A549 (cell line): Measurements from ENCODE around the gene TENM3. TPM values are rescaled to one million over a fixed set of nuclear protein-coding genes. Genes with fewer than 3 reads are reported as not detected.

Source experiments
- ATAC-seq, 2 experiments: fragments of 200-7000 bp in 1 of 2; fragments of >200 bp in 1 of 2; cut with Nextera tagmentation in 1 of 2; cut with Tn5 transposase in 1 of 2; 3 replicates each; pipeline versions ENCODE4 v1.8.0 to v1.9.1; 2018 to 2020; ENCODE audit warnings: mild to moderate bottlenecking in 1 of 2, moderate library complexity in 1 of 2
- CTCF ChIA-PET: fragments of 300-600 bp; sonication (Branson Sonifier 250); formaldehyde crosslinking; extraction: SDS; loops from one replicate; lab custom pipeline; 2021; ENCODE audit warnings: antibody characterized with exemption, inconsistent platforms; lab: Yijun Ruan, JAX
- POLR2A ChIA-PET: fragments of 350-600 bp; formaldehyde crosslinking; extraction: SDS; loops from one replicate; lab custom pipeline; 2021; ENCODE audit warnings: antibody characterized with exemption, inconsistent platforms; lab: Yijun Ruan, JAX
- DNase-seq, 2 experiments: peaks; one replicate each; pipeline versions ENCODE4 v3.0.0 to v3.0.0-alpha.2; 2011 to 2016; ENCODE audit warnings: low read depth in 1 of 2, low spot score in 1 of 2
- FAIRE-seq: peaks from 2 replicates; lab custom pipeline; 2011; peaks lifted over from hg19 to GRCh38; lab: Jason Lieb, UNC
- H3K27ac ChIP-seq, 2 experiments: fragments of >200 bp; sonication (Bioruptor Twin); formaldehyde crosslinking; 3 replicates each; pipeline ENCODE4 v1.5.1; 2016 to 2017
- H3K4me1 ChIP-seq: fragments of >200 bp; sonication (Bioruptor Twin); formaldehyde crosslinking; 3 replicates; pipeline ENCODE4 v1.6.1; 2016
- H3K4me2 ChIP-seq: fragments of >200 bp; sonication (Bioruptor Twin); formaldehyde crosslinking; 3 replicates; pipeline ENCODE4 v1.6.1; 2016
- H3K4me3 ChIP-seq: fragments of >200 bp; sonication (Bioruptor Twin); formaldehyde crosslinking; 3 replicates; pipeline ENCODE4 v1.5.1; 2016
- H3K9me3 ChIP-seq: fragments of >200 bp; sonication (Bioruptor Twin); formaldehyde crosslinking; 3 replicates; pipeline ENCODE4 v1.6.1; 2016
- BHLHE40 ChIP-seq: IDR thresholded peaks from 2 replicates; pipeline ENCODE4 v1.6.1; 2012; ENCODE audit warnings: low read depth, low read length, inconsistent platforms
- CBX2 ChIP-seq: fragments of 200-600 bp; sonication (generic); IDR thresholded peaks from 2 replicates; pipeline ENCODE4 v1.6.1; 2016; ENCODE audit warnings: low read depth, mild to moderate bottlenecking, borderline replicate concordance
- CHD2 ChIP-seq: fragments of 150-350 bp; IDR thresholded peaks from 2 replicates; pipeline ENCODE4 v1.6.1; 2014; ENCODE audit warnings: low read length; ENCODE audit not compliant: partially characterized antibody
- FOSB ChIP-seq: fragments of 250-450 bp; sonication (Bioruptor Pico); IDR thresholded peaks from 2 replicates; pipeline ENCODE4 v1.5.0; 2020; ENCODE audit warnings: mild to moderate bottlenecking, moderate library complexity
- HOXB13 ChIP-seq: fragments of 250-450 bp; sonication (Bioruptor Pico); IDR thresholded peaks from 2 replicates; pipeline ENCODE4 v1.5.0; 2020; ENCODE audit warnings: low read depth, mild to moderate bottlenecking, moderate library complexity
- KDM1A ChIP-seq: fragments of 200-600 bp; sonication (generic); IDR thresholded peaks from 2 replicates; pipeline ENCODE4 v1.6.1; 2016; ENCODE audit warnings: low read depth, mild to moderate bottlenecking
- MAFK ChIP-seq: fragments of 450-650 bp; IDR thresholded peaks from 2 replicates; pipeline ENCODE4 v1.6.1; 2014; ENCODE audit not compliant: partially characterized antibody
- MAZ ChIP-seq: fragments of 150-350 bp; IDR thresholded peaks from 2 replicates; pipeline ENCODE4 v1.6.1; 2014; ENCODE audit warnings: antibody characterized with exemption, low read depth, low read length, borderline replicate concordance
- MYC ChIP-seq: IDR thresholded peaks from 2 replicates; pipeline ENCODE4 v1.6.1; 2012; ENCODE audit warnings: mild to moderate bottlenecking, inconsistent platforms, low read length, improper control_type of control experiment, borderline replicate concordance
- NFE2L2 ChIP-seq: fragments of 150-350 bp; conservative IDR thresholded peaks from 2 replicates; pipeline ENCODE4 v1.6.1; 2014; ENCODE audit warnings: low read length
- POLR2AphosphoS2 ChIP-seq: conservative IDR thresholded peaks from 2 replicates; pipeline ENCODE4 v1.6.1; 2012; ENCODE audit warnings: low read length, improper control_type of control experiment, inconsistent platforms
- RARB ChIP-seq: fragments of 250-450 bp; sonication (Bioruptor Pico); IDR thresholded peaks from 2 replicates; pipeline ENCODE4 v1.8.0; 2021; ENCODE audit warnings: mild to moderate bottlenecking, moderate library complexity
- ZC3H11A ChIP-seq: fragments of 450-650 bp; IDR thresholded peaks from 2 replicates; pipeline ENCODE4 v1.6.1; 2014; ENCODE audit warnings: antibody characterized with exemption, mild to moderate bottlenecking
- ZFP36 ChIP-seq: fragments of 450-650 bp; IDR thresholded peaks from 2 replicates; pipeline ENCODE4 v1.6.1; 2014; ENCODE audit warnings: borderline replicate concordance; ENCODE audit not compliant: partially characterized antibody
- ZSCAN20 ChIP-seq: fragments of 250-450 bp; sonication (Bioruptor Pico); IDR thresholded peaks from 2 replicates; pipeline ENCODE4 v1.8.0; 2022; ENCODE audit warnings: mild to moderate bottlenecking, moderate library complexity
- WGBS: methylation state at CpG from one replicate; pipeline ENCODE4 v1.1.6; 2017; ENCODE audit errors: missing lambda C conversion rate; 5-methylcytosine and 5-hydroxymethylcytosine counted together
- polyA plus RNA-seq, 4 experiments: library from polyadenylated mRNA; depleted of rRNA in 3 of 4; stranded (reverse); fragments of >200 nt; fragmentation: RNase III in 1 of 4; extraction: RNeasy Plus Mini Kit Qiagen cat#74134 plus additional on column Dnase treatment in 1 of 4; gene quantifications; 2 replicates in 3 of 4; 3 replicates in 1 of 4; pipeline ENCODE4 v1.2.3, GENCODE V29; 2011 to 2017
- TF ChIP-seq, protein P1 (sequence below): fragments of >200 bp; sonication (Bioruptor Twin); formaldehyde crosslinking; IDR thresholded peaks from 3 replicates; pipeline ENCODE4 v1.5.1; 2016
- TF ChIP-seq, protein P2 (sequence below): fragments of 250-450 bp; sonication (Bioruptor Pico); IDR thresholded peaks from 2 replicates; pipeline ENCODE4 v1.5.0; 2020; ENCODE audit warnings: low read depth, mild to moderate bottlenecking, moderate library complexity
- TF ChIP-seq, protein P3 (sequence below): fragments of >200 bp; sonication (Bioruptor Twin); formaldehyde crosslinking; IDR thresholded peaks from 2 replicates; pipeline ENCODE4 v1.6.1; 2016
- TF ChIP-seq, protein P4 (sequence below): fragments of 200-600 bp; sonication (generic); IDR thresholded peaks from 2 replicates; pipeline ENCODE4 v1.6.1; 2016; ENCODE audit warnings: antibody characterized with exemption, mild to moderate bottlenecking, moderate library complexity
- TF ChIP-seq, protein P5 (sequence below): fragments of 450-650 bp; IDR thresholded peaks from 2 replicates; pipeline ENCODE4 v1.6.1; 2014; ENCODE audit warnings: antibody characterized with exemption

Gene TENM3
- polyA plus RNA-seq, 2 of the 4 experiments (the other 2 are of a cell fraction) = 2.4 to 7.3 TPM

DNA sequence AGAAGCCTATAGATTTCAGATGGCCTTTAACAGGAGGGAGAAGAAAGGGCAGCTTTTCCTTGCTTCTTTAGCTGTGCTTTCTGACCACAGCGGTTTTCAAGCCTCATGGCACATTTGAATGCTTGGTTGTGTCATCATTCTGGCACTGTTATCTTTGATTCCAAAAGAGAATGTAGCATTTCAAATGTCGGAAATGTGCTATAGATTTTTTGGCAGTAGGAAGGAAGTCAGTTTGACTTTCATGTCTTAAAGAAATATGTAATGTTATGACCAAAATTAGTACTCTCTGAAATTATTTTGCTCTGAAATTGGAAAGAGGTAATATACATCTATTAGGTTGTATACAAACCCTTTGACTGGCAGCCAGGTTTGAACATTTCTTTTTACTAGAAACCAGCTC, 171.9 kb downstream of the TENM3 start:
- WGBS = 17% methylated on average over 2 of the region's 2 CpGs
- Histone ChIP-seq H3K4me2 (no peak overlapping the region), H3K4me3 (no peak overlapping the region), H3K9me3 (no peaks in the 10 kb centered on the region), H3K4me1 (no peaks in the 10 kb centered on the region), H3K27ac (no peak overlapping the region)
- no peak for FAIRE-seq
- ChIA-PET CTCF (interaction anchor here (0.7 kb wide), 1 partner anchor 13 kb away, joined by 3 read pairs; no protein-coding TSS in a partner anchor), POLR2A (no interaction called here)
- TF ChIP-seq CBX2 = no peak
- TF ChIP-seq, protein P1, sequence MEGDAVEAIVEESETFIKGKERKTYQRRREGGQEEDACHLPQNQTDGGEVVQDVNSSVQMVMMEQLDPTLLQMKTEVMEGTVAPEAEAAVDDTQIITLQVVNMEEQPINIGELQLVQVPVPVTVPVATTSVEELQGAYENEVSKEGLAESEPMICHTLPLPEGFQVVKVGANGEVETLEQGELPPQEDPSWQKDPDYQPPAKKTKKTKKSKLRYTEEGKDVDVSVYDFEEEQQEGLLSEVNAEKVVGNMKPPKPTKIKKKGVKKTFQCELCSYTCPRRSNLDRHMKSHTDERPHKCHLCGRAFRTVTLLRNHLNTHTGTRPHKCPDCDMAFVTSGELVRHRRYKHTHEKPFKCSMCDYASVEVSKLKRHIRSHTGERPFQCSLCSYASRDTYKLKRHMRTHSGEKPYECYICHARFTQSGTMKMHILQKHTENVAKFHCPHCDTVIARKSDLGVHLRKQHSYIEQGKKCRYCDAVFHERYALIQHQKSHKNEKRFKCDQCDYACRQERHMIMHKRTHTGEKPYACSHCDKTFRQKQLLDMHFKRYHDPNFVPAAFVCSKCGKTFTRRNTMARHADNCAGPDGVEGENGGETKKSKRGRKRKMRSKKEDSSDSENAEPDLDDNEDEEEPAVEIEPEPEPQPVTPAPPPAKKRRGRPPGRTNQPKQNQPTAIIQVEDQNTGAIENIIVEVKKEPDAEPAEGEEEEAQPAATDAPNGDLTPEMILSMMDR = no peak
- no peak for TF ChIP-seq MYC
- TF ChIP-seq ZSCAN20 (CRISPR knock-in tag) = no peak
- TF ChIP-seq, protein P2, sequence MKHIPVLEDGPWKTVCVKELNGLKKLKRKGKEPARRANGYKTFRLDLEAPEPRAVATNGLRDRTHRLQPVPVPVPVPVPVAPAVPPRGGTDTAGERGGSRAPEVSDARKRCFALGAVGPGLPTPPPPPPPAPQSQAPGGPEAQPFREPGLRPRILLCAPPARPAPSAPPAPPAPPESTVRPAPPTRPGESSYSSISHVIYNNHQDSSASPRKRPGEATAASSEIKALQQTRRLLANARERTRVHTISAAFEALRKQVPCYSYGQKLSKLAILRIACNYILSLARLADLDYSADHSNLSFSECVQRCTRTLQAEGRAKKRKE (CRISPR knock-in tag) = no peak
- no peak for TF ChIP-seq HOXB13
- TF ChIP-seq MAZ = no peak
- no peak for DNase-seq
- ATAC-seq = no peak

DNA sequence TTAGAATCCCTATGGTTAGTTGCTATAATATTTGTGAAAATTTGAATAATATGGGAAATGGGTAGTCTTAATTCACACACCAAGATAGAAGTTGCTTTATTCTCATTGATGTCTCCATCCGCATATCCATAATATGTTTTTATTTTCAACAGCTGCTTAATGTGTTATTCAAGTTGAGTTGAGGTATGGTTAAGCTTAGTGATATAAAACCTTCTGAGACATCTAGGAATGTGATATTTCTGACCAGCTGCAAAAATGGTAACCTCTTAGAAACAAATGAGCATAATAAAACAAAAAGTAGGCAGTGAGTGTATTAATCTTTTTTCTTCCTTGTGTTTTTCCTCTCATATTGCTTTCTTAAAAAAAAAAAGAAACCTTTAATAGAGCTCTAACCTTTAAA, 172.9 kb downstream of the TENM3 start:
- Histone ChIP-seq H3K4me1 (no peaks in the 10 kb centered on the region), H3K4me3 (no peak overlapping the region), H3K27ac (no peak overlapping the region), H3K9me3 (no peaks in the 10 kb centered on the region), H3K4me2 (no peak overlapping the region)
- ChIA-PET POLR2A (no interaction called here), CTCF (interaction anchor here (0.6 to 0.7 kb wide), 2 partner anchors 14 to 420 kb away, joined by 3 read pairs; no protein-coding TSS in a partner anchor)
- TF ChIP-seq MYC (no peak), KDM1A (no peak), FOSB (CRISPR knock-in tag) (no peak), NFE2L2 (no peak), CHD2 (no peak), ZFP36 (no peak), MAFK (no peak), CBX2 (no peak), POLR2AphosphoS2 (no peak), RARB (CRISPR knock-in tag) (no peak), ZC3H11A (no peak), BHLHE40 (no peak)
- TF ChIP-seq, protein P3, sequence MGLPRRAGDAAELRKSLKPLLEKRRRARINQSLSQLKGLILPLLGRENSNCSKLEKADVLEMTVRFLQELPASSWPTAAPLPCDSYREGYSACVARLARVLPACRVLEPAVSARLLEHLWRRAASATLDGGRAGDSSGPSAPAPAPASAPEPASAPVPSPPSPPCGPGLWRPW = no peak
- TF ChIP-seq, protein P4, sequence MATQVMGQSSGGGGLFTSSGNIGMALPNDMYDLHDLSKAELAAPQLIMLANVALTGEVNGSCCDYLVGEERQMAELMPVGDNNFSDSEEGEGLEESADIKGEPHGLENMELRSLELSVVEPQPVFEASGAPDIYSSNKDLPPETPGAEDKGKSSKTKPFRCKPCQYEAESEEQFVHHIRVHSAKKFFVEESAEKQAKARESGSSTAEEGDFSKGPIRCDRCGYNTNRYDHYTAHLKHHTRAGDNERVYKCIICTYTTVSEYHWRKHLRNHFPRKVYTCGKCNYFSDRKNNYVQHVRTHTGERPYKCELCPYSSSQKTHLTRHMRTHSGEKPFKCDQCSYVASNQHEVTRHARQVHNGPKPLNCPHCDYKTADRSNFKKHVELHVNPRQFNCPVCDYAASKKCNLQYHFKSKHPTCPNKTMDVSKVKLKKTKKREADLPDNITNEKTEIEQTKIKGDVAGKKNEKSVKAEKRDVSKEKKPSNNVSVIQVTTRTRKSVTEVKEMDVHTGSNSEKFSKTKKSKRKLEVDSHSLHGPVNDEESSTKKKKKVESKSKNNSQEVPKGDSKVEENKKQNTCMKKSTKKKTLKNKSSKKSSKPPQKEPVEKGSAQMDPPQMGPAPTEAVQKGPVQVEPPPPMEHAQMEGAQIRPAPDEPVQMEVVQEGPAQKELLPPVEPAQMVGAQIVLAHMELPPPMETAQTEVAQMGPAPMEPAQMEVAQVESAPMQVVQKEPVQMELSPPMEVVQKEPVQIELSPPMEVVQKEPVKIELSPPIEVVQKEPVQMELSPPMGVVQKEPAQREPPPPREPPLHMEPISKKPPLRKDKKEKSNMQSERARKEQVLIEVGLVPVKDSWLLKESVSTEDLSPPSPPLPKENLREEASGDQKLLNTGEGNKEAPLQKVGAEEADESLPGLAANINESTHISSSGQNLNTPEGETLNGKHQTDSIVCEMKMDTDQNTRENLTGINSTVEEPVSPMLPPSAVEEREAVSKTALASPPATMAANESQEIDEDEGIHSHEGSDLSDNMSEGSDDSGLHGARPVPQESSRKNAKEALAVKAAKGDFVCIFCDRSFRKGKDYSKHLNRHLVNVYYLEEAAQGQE = no peak
- TF ChIP-seq, protein P5, sequence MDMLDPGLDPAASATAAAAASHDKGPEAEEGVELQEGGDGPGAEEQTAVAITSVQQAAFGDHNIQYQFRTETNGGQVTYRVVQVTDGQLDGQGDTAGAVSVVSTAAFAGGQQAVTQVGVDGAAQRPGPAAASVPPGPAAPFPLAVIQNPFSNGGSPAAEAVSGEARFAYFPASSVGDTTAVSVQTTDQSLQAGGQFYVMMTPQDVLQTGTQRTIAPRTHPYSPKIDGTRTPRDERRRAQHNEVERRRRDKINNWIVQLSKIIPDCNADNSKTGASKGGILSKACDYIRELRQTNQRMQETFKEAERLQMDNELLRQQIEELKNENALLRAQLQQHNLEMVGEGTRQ = no peak
- ATAC-seq (no peak), DNase-seq (no peak), FAIRE-seq (no peak)
- WGBS = 85% methylated on average over 1 of the region's 1 CpG
